NCI-H774 (cell line): ENCODE measurements around the gene GRHPR.
A peak's percentile ranks its signal among the peaks of the same experiment; 100 is the strongest.

ENCODE experiments used
- DNase-seq: peaks from one replicate; lab custom pipeline; 2025; lab: John Stamatoyannopoulos, UW

The GRHPR gene

DNA sequence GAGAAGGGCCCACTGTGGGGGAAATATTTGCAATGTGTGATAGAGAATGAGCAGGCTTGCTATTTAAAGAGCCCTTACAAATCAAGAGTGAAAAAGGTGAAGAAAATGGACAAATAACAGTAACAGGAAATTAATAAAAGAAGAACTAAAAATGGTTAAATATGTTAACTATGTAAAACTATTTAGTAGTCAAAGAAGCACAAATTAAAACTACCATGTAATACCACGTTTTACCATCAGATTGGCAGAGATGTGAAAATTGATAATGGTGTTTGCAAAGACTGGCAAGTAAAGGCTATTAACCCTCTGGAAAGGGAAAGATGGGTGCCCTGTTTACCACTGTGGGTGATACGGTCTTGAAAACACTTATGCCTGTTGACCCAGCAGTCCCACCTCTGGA is 23.2 kb upstream of the GRHPR start:
- no peak for DNase-seq

- DNase-seq: no peak
Measured at GRCh38 chr9:37404590-37404989, 17.9 kb upstream of the GRHPR start.

GRCh38 chr9:37405350-37405749 is 17.1 kb upstream of the GRHPR start:
- DNase-seq: no peak

- no peak for DNase-seq
Measured at GRCh38 chr9:37405764-37406380, 16.6 kb upstream of the GRHPR start.

DNA sequence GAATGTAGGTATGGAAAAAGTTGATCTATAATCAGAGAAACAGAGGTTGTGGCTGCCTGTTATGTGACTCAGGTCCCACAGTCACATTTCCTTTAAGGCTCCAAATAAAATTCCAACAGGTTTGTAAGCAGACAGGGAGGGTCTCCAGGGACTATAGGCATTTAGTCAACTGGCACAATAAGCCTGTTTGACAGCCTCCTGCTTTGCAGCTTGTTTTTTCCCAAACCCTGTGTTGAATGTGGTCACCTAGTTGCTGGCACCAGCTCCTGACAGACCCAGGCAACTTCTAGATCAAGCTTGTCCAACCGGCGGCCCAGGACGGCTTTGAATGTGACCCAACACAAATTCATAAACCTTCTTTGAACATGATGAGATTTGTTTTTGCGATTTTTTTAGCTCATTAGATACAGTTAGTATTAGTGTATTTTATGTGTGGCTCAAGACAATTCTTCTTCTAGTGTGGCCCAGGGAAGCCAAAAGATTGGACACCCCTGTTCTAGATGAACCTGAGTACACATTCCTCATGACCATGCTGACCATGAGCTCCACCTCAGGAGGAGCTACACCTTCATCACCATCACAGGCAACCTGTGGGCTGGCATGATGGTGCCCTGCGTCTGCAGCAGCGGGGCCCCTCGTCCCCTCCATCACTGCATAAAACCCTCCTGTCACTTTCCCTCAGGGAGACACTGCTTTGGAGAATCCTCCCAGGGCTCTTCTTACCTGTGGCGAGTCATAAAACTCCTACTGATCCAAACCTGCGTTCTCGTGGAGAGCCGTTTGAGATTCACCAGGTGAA is 15.7 kb upstream of the GRHPR start:
- DNase-seq: no peak

GRCh38 chr9:37407468-37407867 is 15.0 kb upstream of the GRHPR start:
- no peak for DNase-seq

GRCh38 chr9:37408933-37409710 is 13.4 kb upstream of the GRHPR start:
- DNase-seq: no peak

- no peak for DNase-seq
Measured at GRCh38 chr9:37410354-37410861, 12.1 kb upstream of the GRHPR start.

DNA sequence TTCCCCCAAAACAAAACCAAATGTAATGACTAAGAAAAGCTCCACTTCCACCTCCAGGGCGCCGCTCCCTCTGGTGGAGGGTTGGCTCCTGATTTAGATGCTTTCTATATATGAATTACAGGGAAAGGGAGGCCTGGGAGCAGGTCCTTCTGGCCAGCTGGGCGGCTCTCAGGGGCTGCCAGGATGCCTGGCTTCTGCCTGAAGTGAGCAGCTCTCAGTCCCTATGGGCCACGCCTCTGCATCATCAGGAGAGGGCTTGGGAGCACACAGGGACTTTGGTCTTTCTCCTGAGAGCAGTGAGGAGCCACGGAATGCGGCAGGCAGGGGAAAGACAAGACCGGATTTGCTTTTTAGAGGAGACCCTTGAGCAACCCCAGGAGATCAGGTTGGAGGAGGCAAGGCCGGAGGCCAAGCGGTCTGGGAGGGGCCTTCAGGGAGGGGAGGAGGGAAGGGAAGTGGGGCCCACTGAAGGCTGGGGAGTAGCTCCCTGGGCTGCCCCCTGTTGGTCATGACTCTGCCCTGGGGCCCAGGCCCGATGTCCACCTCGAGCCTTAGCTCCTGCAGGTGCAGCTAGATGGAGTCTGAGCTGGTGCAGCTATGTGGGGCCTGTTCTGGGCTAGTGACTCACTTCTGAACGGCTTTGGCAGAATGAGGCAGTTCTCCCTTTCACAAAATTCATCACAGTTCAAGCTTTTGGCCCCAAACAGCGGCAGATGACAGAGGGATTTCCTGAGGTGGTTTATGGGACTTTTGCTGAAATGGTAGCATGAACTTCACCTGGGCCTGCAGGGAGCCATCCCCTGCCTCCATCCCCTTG is 11.3 kb upstream of the GRHPR start:
- no peak for DNase-seq

DNA sequence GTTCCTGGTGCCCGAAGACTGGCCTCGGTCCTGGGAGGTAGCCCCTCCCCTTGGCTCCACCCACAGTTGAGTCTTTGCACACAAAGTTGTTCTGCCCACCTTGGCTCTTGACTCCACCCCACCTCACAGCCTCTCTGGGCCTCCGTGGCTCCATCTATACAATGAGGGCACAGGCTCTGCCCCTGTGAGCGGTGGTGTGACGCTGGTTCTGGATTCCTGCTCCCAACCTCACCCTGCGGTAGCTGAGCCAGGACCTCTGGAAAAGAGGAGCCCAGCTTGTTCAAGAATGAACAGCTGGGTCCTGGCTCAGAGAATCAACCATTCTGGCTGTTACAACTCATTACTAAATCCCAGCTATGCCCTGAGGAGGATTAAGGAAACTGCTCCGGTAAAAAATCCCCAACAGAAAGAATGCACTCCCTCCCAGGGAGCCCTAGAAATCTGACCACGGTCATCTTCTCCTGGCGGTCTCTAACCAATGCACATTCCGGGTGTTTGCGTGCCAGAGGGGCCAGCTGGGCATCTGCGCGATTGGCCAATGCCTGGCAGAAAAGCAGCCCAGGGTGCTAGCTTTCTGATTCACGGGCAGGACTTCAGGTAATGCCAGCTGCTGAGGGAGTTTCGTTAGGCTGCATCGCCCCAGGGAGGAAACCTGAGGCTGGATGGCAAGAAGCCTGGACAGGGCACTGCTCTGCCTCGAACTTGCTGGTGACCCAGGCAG is 9.9 kb upstream of the GRHPR start:
- no peak for DNase-seq

GRCh38 chr9:37413311-37413710 is 9.2 kb upstream of the GRHPR start:
- DNase-seq: no peak

DNA sequence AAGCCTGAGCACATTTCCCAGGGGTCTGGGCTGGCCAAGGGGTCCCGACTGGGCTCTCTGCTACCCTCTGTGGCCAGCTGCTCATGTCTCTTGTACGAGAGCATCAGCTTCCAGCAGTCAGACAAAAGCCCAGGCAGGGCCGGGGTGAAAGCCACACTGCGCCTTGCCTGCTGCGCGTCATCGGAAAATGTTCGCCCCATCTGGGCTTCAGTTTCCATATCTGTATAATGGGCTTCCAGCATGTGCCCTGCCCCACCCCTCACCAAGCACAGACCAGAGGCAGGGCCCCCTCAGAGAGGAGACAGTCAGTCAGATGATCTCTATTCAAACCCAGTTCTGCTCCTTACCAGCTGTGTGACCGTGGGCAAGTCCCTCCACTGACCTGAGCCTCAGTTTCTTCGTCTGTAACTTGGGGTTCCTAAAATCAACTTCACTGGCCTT is 8.0 kb upstream of the GRHPR start:
- DNase-seq: no peak

- peak; percentile 65 for DNase-seq
Measured at GRCh38 chr9:37415011-37415719, 7.3 kb upstream of the GRHPR start.

DNA sequence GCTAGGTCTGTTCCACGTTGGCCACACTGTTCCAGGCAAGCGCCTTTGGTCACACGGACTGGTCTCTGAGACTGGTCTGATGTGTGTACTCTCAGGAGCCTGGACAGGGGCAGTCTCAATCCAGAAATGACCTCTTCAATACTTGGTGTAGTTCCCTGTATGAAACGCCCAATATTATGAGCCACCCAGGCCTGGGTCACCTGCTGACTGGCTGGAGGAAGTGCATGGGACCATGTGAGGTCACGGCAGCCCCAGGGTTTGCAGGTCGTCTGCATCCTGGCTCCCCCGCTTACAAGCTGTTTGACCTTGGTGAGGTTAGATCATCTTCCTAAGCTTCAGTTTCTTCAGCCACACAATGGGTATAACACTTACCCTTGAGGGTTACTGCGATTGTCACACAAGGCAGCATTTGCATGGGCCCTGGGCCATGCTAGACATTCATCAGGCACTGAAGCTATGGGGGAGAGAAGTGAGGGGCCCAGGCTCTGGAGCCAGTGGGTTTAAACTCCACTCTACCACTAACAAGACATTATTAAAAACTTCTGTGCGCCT is 5.2 kb upstream of the GRHPR start:
- DNase-seq: no peak

DNA sequence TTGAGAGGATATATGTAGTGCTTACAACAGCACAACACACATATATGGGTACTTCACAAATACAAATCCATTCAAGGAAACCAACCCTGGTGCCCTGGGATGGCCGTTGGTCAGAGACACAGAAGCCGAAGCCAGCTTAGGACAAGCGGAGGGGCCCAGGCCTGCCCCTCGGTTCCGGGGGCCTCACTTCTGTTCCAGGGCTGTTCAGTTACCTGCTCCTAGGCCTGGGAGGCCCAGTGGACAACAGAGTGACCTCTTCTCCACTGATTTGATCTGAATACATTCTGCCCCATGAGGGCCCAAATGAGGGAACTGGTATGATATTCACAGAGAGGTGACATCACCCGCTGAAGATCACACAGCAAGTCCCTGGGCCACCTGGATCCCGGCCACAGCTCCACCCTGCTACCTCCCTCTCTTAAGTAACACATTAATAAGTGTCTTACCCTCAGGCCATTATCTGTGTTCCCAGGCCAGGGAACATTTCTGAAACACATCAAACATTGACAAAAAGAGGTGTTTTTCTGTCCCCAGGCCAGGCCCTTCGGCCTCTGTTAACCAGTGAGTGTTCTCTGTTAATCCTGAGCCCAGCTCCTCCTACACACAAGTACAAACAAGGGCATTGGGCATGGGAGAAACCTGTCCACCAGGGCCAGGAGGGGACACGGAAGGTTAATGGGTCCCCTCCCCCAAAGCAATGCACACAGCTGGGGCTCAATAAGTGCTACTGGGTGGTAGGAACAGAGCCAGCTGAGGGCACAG is 4.5 kb upstream of the GRHPR start:
- no peak for DNase-seq

DNA sequence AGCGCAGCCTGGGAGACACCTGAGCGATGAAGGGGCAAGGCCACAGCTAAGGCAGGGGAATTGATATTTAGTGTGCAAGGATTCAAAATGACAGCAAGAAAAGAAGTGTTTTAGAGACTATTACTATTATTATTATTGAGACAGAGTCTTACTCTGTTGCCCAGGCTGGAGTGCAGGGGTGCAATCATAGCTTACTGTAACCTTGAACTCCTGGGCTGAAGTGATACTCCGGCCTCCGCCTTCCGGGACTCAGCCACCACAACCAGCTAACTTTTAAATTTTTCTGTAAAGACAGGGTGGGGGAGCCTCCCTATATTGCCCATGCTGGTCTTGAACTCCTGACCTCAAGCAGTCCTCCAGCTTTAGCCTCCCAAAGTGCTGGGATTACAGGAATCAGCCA is 3.3 kb upstream of the GRHPR start:
- no peak for DNase-seq

GRCh38 chr9:37420271-37421215 is 2.0 kb upstream of the GRHPR start:
- no peak for DNase-seq

GRCh38 chr9:37421914-37422288 is 595 bp upstream of the GRHPR start:
- no peak for DNase-seq
